HUES6 (cell line): ENCODE results near the gene NME3.

ENCODE experiments used
- H3K27ac ChIP-seq: 2 replicates; pipeline ENCODE4 v1.7.0; 2013; ENCODE audit warnings: low read depth, mild to moderate bottlenecking, low read length, inconsistent platforms
- H3K27me3 ChIP-seq: 2 replicates; pipeline ENCODE4 v1.6.1; 2013; ENCODE audit warnings: low read length; ENCODE audit not compliant: control insufficient read depth, insufficient read depth
- H3K36me3 ChIP-seq: 2 replicates; pipeline ENCODE4 v1.6.1; 2013; ENCODE audit warnings: low read length; ENCODE audit not compliant: control insufficient read depth, insufficient read depth
- H3K4me1 ChIP-seq: 2 replicates; pipeline ENCODE4 v1.6.1; 2013; ENCODE audit warnings: low read length; ENCODE audit not compliant: control insufficient read depth, insufficient read depth
- H3K4me3 ChIP-seq: 2 replicates; pipeline ENCODE4 v1.5.1; 2013; ENCODE audit warnings: low read depth, low read length
- H3K9ac ChIP-seq: one replicate; pipeline ENCODE4 v1.6.1; 2013; ENCODE audit warnings: mild to moderate bottlenecking, low read length
- H3K9me3 ChIP-seq: 2 replicates; pipeline ENCODE4 v1.6.1; 2013; ENCODE audit warnings: low read depth, low read length; ENCODE audit not compliant: control insufficient read depth, insufficient read depth

NME3 gene

GRCh38 chr16:1771188-1771863 lies at the start of gene NME3:
Gene NME3, minus strand, starts transcription at chr16:1771543. Its CDS starts 9 bp downstream, at chr16:1771534.
- H3K4me3 ChIP-seq, result peak within 1 kb of the TSS; percentile 99
- peak within 1 kb of the TSS; percentile 94 for H3K27ac ChIP-seq
- H3K9ac ChIP-seq, result peak within 1 kb of the TSS; percentile 98
- H3K4me1 ChIP-seq, result peaks cover 15% of the 10 kb centered on the region
- peaks cover 43% of the 10 kb centered on the region for H3K36me3 ChIP-seq
- no peaks in the 10 kb centered on the region for H3K27me3 ChIP-seq
- H3K9me3 ChIP-seq, result no peaks in the 10 kb centered on the region

- H3K4me1 ChIP-seq, result peaks cover 4% of the 10 kb centered on the region; the same call in 1 of the 2 replicates
- no peak overlapping the region for H3K9ac ChIP-seq
- peaks cover 22% of the 10 kb centered on the region for H3K36me3 ChIP-seq
- H3K27me3 ChIP-seq, result no peaks in the 10 kb centered on the region
- H3K4me3 ChIP-seq, result no peak overlapping the region
- no peak overlapping the region for H3K27ac ChIP-seq
- no peaks in the 10 kb centered on the region for H3K9me3 ChIP-seq
These were observed 49.6 kb upstream of the NME3 start for GRCh38 chr16:1820946-1821290.

GRCh38 chr16:1820096-1820945 lies 49.0 kb upstream of the NME3 start:
- no peak overlapping the region for H3K27ac ChIP-seq
- H3K9me3 ChIP-seq, result no peaks in the 10 kb centered on the region
- H3K4me3 ChIP-seq, result no peak overlapping the region
- H3K27me3 ChIP-seq, result no peaks in the 10 kb centered on the region
- H3K4me1 ChIP-seq, result no peaks in the 10 kb centered on the region
- no peak overlapping the region for H3K9ac ChIP-seq
- H3K36me3 ChIP-seq, result peaks cover 25% of the 10 kb centered on the region

GRCh38 chr16:1819611-1820010 lies 48.3 kb upstream of the NME3 start:
- H3K4me3 ChIP-seq, result no peak overlapping the region
- no peaks in the 10 kb centered on the region for H3K9me3 ChIP-seq
- no peak overlapping the region for H3K9ac ChIP-seq
- H3K27ac ChIP-seq, result no peak overlapping the region
- H3K36me3 ChIP-seq, result peaks cover 27% of the 10 kb centered on the region
- no peaks in the 10 kb centered on the region for H3K4me1 ChIP-seq
- no peaks in the 10 kb centered on the region for H3K27me3 ChIP-seq

- Histone ChIP-seq H3K4me3 (no peak overlapping the region), H3K36me3 (peaks cover 27% of the 10 kb centered on the region), H3K27me3 (no peaks in the 10 kb centered on the region), H3K27ac (no peak overlapping the region), H3K4me1 (no peaks in the 10 kb centered on the region), H3K9me3 (no peaks in the 10 kb centered on the region), H3K9ac (no peak overlapping the region)
These were observed 47.7 kb upstream of the NME3 start for GRCh38 chr16:1818873-1819525.

GRCh38 chr16:1818204-1818872 lies 47.0 kb upstream of the NME3 start:
- no peaks in the 10 kb centered on the region for H3K4me1 ChIP-seq
- no peaks in the 10 kb centered on the region for H3K27me3 ChIP-seq
- no peaks in the 10 kb centered on the region for H3K9me3 ChIP-seq
- H3K4me3 ChIP-seq, result no peak overlapping the region
- peaks cover 27% of the 10 kb centered on the region for H3K36me3 ChIP-seq
- no peak overlapping the region for H3K27ac ChIP-seq
- no peak overlapping the region for H3K9ac ChIP-seq

- no peak overlapping the region for H3K9ac ChIP-seq
- peaks cover 27% of the 10 kb centered on the region for H3K36me3 ChIP-seq
- H3K27me3 ChIP-seq, result no peaks in the 10 kb centered on the region
- no peaks in the 10 kb centered on the region for H3K4me1 ChIP-seq
- H3K4me3 ChIP-seq, result no peak overlapping the region
- no peaks in the 10 kb centered on the region for H3K9me3 ChIP-seq
- no peak overlapping the region for H3K27ac ChIP-seq
These were observed 46.4 kb upstream of the NME3 start for GRCh38 chr16:1817716-1818115.

GRCh38 chr16:1817276-1817589 lies 45.9 kb upstream of the NME3 start:
- Histone ChIP-seq H3K27me3 (no peaks in the 10 kb centered on the region), H3K27ac (no peak overlapping the region), H3K9me3 (no peaks in the 10 kb centered on the region), H3K36me3 (peaks cover 27% of the 10 kb centered on the region), H3K4me3 (no peak overlapping the region), H3K4me1 (no peaks in the 10 kb centered on the region), H3K9ac (no peak overlapping the region)

GRCh38 chr16:1816396-1817275 lies 45.3 kb upstream of the NME3 start:
- H3K9ac ChIP-seq, result no peak overlapping the region
- no peaks in the 10 kb centered on the region for H3K9me3 ChIP-seq
- H3K4me1 ChIP-seq, result no peaks in the 10 kb centered on the region
- H3K27me3 ChIP-seq, result no peaks in the 10 kb centered on the region
- no peak overlapping the region for H3K4me3 ChIP-seq
- H3K27ac ChIP-seq, result no peak overlapping the region
- peaks cover 22% of the 10 kb centered on the region for H3K36me3 ChIP-seq

GRCh38 chr16:1815461-1815860 lies 44.1 kb upstream of the NME3 start:
- H3K4me3 ChIP-seq, result no peak overlapping the region
- no peaks in the 10 kb centered on the region for H3K4me1 ChIP-seq
- no peak overlapping the region for H3K9ac ChIP-seq
- H3K36me3 ChIP-seq, result peaks cover 15% of the 10 kb centered on the region
- H3K9me3 ChIP-seq, result no peaks in the 10 kb centered on the region
- no peaks in the 10 kb centered on the region for H3K27me3 ChIP-seq
- H3K27ac ChIP-seq, result no peak overlapping the region
